Measurements from ENCODE around the gene FAM163B. TPM values are rescaled to one million over a fixed set of nuclear protein-coding genes. Genes with fewer than 3 reads are reported as not detected.
A peak's percentile ranks its signal among the peaks of the same experiment; 100 is the strongest.

FAM163B gene
- total RNA-seq, 1 donor from 2014 or later, result not detected

DNA sequence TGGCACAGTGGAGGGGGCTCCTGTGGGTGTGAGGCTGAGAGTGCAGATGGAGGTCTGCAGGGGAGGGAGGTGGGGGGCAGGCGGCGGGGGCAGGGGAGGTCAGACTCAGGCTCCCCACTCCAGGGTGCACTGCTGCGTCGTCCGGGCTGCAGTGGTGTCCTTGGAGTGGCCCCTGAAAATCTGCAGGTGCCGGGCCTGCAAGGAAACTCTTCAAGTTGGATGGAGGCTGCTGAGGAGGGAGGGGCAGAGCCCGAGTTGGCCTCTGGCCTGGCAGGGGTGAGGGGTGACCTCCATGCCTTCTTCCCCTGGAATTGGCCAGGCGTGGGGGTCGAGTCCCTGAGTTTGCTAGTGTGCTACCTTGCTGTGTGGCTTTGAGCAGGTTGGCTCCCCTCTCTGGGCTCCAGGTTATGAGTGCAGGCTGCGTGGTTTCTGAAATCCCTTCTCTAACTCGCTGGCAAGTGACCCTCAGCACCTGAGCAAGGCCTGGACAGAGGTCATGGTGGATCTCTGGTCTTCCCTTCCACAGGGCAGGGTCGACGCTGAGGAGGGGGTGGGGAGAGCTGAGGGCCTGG is 73.8 kb downstream of the FAM163B start:
- Mint-ChIP-seq H3K36me3 (ENCODE audit: unreplicated experiment) (no peaks in the 10 kb centered on the region), H3K9me3 (ENCODE audit: unreplicated experiment) (no peaks in the 10 kb centered on the region), H3K27ac (ENCODE audit: unreplicated experiment) (no peak overlapping the region), H3K4me1 (ENCODE audit: unreplicated experiment) (peaks cover 7% of the 10 kb centered on the region), H3K4me3 (ENCODE audit: unreplicated experiment) (no peak overlapping the region), H3K27me3 (ENCODE audit: unreplicated experiment) (peaks cover 24% of the 10 kb centered on the region)
- TF ChIP-seq, protein P1, sequence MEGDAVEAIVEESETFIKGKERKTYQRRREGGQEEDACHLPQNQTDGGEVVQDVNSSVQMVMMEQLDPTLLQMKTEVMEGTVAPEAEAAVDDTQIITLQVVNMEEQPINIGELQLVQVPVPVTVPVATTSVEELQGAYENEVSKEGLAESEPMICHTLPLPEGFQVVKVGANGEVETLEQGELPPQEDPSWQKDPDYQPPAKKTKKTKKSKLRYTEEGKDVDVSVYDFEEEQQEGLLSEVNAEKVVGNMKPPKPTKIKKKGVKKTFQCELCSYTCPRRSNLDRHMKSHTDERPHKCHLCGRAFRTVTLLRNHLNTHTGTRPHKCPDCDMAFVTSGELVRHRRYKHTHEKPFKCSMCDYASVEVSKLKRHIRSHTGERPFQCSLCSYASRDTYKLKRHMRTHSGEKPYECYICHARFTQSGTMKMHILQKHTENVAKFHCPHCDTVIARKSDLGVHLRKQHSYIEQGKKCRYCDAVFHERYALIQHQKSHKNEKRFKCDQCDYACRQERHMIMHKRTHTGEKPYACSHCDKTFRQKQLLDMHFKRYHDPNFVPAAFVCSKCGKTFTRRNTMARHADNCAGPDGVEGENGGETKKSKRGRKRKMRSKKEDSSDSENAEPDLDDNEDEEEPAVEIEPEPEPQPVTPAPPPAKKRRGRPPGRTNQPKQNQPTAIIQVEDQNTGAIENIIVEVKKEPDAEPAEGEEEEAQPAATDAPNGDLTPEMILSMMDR (IDR thresholded peaks at IDR 0.05), result no peak
- no peak for DNase-seq (ENCODE audit: extremely low spot score, unreplicated experiment)

DNA sequence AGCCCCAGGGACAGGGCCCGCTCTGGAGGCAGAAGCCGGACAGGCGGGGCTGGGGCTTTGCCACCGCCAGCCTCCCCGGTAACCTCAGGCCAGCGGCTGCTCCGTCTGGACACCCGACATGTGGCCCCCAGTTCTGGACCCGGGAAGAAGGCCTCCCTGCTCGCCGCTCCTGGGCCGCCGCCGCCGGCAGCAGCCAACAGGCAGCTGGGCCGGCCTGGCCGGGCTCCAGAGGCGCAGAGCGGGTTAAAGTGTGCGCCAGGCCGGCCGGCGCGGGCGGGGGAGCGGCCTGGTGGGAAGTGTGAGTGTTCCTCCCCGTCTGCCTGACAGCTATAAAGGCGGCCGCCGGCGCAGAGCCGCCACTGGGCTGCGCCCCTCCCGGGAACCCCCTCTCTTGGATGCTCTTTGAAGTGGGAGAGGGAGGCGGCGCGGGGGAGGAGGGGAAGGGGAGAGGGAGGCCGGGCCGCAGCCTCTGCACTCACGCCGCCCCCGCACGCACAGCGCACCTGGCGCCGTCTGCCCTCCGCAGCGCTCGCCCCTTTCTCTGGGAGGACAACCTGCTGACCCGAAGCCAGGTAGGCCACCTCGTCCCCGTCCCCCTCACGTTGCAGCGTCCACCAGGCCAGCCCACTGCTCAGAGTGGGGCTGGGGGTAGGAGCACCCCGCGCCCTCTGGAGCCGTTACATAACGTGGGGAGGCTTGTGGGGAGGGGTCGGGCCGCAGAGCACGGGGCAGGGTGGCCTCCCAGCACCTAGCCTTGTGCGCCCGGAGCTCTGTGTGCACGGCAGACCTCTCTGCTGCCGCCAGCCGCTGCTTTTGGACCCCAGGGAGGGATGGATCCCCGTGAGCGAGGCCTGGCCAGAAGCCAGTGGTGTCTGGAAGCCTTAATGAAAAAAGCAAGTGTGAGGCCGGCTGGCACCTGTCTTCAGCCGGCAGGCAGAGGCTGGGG is 74.6 kb downstream of the FAM163B start, which contains the start of gene ADAMTSL2:
ADAMTSL2 (plus strand) TSS at position 359 of the 946 bp plus-strand sequence. CDS start 2,009 bp downstream, outside the sequence.
- Mint-ChIP-seq H3K9me3 (ENCODE audit: unreplicated experiment) (no peaks in the 10 kb centered on the region), H3K27ac (ENCODE audit: unreplicated experiment) (no peak within 1 kb of the TSS), H3K4me1 (ENCODE audit: unreplicated experiment) (peaks cover 7% of the 10 kb centered on the region), H3K36me3 (ENCODE audit: unreplicated experiment) (no peaks in the 10 kb centered on the region), H3K4me3 (ENCODE audit: unreplicated experiment) (no peak within 1 kb of the TSS), H3K27me3 (ENCODE audit: unreplicated experiment) (peaks cover 16% of the 10 kb centered on the region)
- TF ChIP-seq, protein P1 (IDR thresholded peaks at IDR 0.05), result no peak
- DNase-seq (ENCODE audit: extremely low spot score, unreplicated experiment), result no peak

DNA sequence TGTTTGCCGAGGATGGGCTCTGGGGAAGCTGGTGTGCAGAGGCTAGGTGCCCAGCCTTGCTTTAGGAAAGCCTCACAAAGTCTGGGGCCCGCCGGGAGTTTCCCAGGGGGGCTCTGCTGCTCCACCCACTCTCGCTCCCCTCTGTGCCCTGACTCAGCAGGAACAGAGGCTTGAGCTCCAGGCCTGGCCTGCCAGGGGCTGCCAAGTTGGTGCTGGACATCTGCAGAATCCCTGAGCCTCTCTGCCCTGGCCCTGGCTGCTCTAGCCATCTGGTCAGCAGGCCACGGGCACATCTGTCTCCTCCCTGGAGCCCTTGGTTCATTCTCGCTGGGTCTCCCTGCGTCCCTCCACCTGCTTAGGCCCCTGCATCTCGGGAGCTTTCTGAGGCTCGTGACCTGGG is 75.3 kb downstream of the FAM163B start:
- TF ChIP-seq, protein P1 (IDR thresholded peaks at IDR 0.05), result no peak
- Mint-ChIP-seq H3K4me3 (ENCODE audit: unreplicated experiment) (no peak overlapping the region), H3K9me3 (ENCODE audit: unreplicated experiment) (no peaks in the 10 kb centered on the region), H3K36me3 (ENCODE audit: unreplicated experiment) (no peaks in the 10 kb centered on the region), H3K27me3 (ENCODE audit: unreplicated experiment) (peaks cover 11% of the 10 kb centered on the region), H3K4me1 (ENCODE audit: unreplicated experiment) (peaks cover 6% of the 10 kb centered on the region), H3K27ac (ENCODE audit: unreplicated experiment) (no peak overlapping the region)
- no peak for DNase-seq (ENCODE audit: extremely low spot score, unreplicated experiment)

DNA sequence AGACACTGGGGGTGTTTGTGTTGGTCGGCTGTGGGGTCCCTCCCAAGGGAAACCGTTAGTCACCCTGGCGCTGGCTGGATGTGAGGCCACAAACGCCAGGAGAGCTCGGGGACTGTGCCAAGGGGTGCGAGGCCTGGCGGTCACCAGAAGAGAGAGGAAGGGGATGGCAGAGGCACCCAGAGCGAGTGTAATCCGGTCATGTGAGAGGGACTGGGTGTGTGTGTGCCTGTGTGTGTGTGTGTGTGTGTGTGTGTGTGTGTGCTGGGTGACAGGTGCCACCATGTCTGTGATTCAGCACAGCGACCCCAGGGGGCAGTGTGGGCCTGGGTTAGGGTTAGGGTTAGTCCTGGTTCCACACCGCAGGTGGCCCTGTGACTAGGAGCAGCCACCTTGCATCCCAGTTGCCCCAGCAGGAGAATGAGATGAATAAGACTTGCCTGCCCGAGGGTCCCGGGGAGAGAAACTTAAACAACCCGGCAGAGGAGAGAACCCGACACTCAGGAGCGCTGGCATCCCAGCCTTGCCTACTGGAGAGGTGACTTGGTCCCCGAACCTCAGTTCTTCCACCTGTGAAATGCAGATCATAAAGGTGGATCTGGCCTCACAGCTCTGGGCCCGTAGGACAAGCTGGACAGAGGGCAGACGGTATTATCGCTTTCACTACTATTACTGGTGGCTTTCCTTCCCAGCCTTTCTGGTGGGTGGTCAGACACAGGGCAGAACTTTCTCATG is 76.1 kb downstream of the FAM163B start:
- TF ChIP-seq, protein P1 (IDR thresholded peaks at IDR 0.05), result peak; percentile 44
- Mint-ChIP-seq H3K4me3 (ENCODE audit: unreplicated experiment) (no peak overlapping the region), H3K9me3 (ENCODE audit: unreplicated experiment) (no peaks in the 10 kb centered on the region), H3K36me3 (ENCODE audit: unreplicated experiment) (no peaks in the 10 kb centered on the region), H3K4me1 (ENCODE audit: unreplicated experiment) (peaks cover 7% of the 10 kb centered on the region), H3K27me3 (ENCODE audit: unreplicated experiment) (peaks cover 9% of the 10 kb centered on the region), H3K27ac (ENCODE audit: unreplicated experiment) (no peak overlapping the region)
- DNase-seq (ENCODE audit: extremely low spot score, unreplicated experiment), result no peak

Data from osteocyte (in vitro differentiated cells).